Measurements from ENCODE around the gene AATF.

The AATF gene

GRCh38 chr17:37026531-37026869 is 77.7 kb downstream of the AATF start:
- Histone ChIP-seq H4K12ac (ENCODE audit: low read depth, low read length) (no peak overlapping the region), H3K14ac (ENCODE audit: low read length) (no peak overlapping the region), H2AFZ (ENCODE audit: insufficient read depth, low read length, poor library complexity) (no peak overlapping the region), H3K4me1 (ENCODE audit: control insufficient read depth in 1 of 2, insufficient read depth in 2 of 2, low read length in 2 of 2) (no peaks in the 10 kb centered on the region), H3K4me2 (ENCODE audit: low read length) (no peak overlapping the region), H3K79me2 (ENCODE audit: control insufficient read depth, insufficient read depth, low read length, poor library complexity) (no peaks in the 10 kb centered on the region), H3K4ac (ENCODE audit: low read depth, low read length) (no peak overlapping the region), H2AK5ac (ENCODE audit: low read length) (no peak overlapping the region), H4K8ac (ENCODE audit: low read depth, low read length) (no peak overlapping the region), H3K18ac (ENCODE audit: low read length) (no peak overlapping the region), H3K23ac (ENCODE audit: low read length) (no peak overlapping the region), H3K27me3 (ENCODE audit: insufficient read depth, low read length) (no peaks in the 10 kb centered on the region), H3K9ac (ENCODE audit: low read length) (no peak overlapping the region), H2BK12ac (ENCODE audit: low read length) (no peak overlapping the region), H2BK120ac (ENCODE audit: insufficient read depth, low read length, poor library complexity) (no peak overlapping the region), H3K9me3 (ENCODE audit: insufficient read depth, low read depth, low read length) (no peaks in the 10 kb centered on the region), H3K27ac (ENCODE audit: low read depth, low read length) (no peak overlapping the region), H3K79me1 (ENCODE audit: low read length) (no peaks in the 10 kb centered on the region), H4K91ac (ENCODE audit: low read depth, low read length) (no peak overlapping the region), H3K4me3 (ENCODE audit: low read depth, low read length) (no peak overlapping the region), H3K36me3 (ENCODE audit: control insufficient read depth in 1 of 2, insufficient read depth in 2 of 2, low read length in 2 of 2) (peaks cover 0 to 1% of the 10 kb centered on the region in 2 experiments), H2BK5ac (ENCODE audit: low read depth, low read length, poor library complexity) (no peak overlapping the region)
- no peak for DNase-seq
- no CpG with 5 or more reads among the region's 1 CpG for WGBS (ENCODE audit: extremely low coverage, insufficient coverage, insufficient read length)

GRCh38 chr17:37028040-37028439 is 79.3 kb downstream of the AATF start:
- H3K79me2 ChIP-seq (ENCODE audit: control insufficient read depth, insufficient read depth, low read length, poor library complexity), result no peaks in the 10 kb centered on the region
- WGBS (ENCODE audit: extremely low coverage, insufficient coverage, insufficient read length), result no CpG with 5 or more reads among the region's 4 CpGs
- H2BK5ac ChIP-seq (ENCODE audit: low read depth, low read length, poor library complexity), result no peak overlapping the region

DNA sequence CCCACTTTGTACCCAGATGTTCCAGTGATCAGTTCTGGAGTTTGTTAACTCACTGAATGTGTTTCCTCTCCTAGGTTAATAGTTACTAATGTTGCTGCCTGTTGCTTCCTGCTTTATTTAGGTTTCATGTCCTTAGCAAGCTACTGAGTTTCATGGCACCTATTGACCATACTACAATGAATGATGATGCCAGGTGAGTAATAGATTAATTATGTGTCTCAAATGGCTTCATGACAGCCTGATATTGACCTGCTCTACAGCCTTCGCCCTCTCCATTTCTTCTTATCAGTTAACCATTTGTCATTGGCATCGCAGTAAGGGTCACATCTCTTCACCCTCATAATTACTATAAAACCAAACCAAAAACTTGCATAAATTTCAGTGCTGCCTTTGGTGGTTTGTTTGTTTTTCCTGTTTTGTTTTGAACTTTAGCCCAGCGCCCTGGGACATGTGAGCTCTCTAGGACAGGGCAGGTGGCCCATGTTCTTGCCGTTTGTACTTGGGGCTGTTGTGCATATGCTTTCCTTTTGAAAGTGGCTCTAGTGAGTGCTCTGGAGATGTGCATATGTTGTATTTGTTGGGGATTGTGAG is 82.8 kb downstream of the AATF start:
- Histone ChIP-seq H3K14ac (ENCODE audit: low read length) (no peak overlapping the region), H3K27me3 (ENCODE audit: insufficient read depth, low read length) (no peaks in the 10 kb centered on the region), H3K4me3 (ENCODE audit: low read depth, low read length) (no peak overlapping the region), H3K79me2 (ENCODE audit: control insufficient read depth, insufficient read depth, low read length, poor library complexity) (no peaks in the 10 kb centered on the region), H3K79me1 (ENCODE audit: low read length) (no peaks in the 10 kb centered on the region), H3K27ac (ENCODE audit: low read depth, low read length) (no peak overlapping the region), H4K91ac (ENCODE audit: low read depth, low read length) (no peak overlapping the region), H4K12ac (ENCODE audit: low read depth, low read length) (no peak overlapping the region), H3K36me3 (ENCODE audit: control insufficient read depth in 1 of 2, insufficient read depth in 2 of 2, low read length in 2 of 2) (peaks cover 0 to 3% of the 10 kb centered on the region in 2 experiments), H3K18ac (ENCODE audit: low read length) (no peak overlapping the region), H2AK5ac (ENCODE audit: low read length) (no peak overlapping the region), H2AFZ (ENCODE audit: insufficient read depth, low read length, poor library complexity) (no peak overlapping the region), H3K4me1 (ENCODE audit: control insufficient read depth in 1 of 2, insufficient read depth in 2 of 2, low read length in 2 of 2) (no peaks in the 10 kb centered on the region), H3K4ac (ENCODE audit: low read depth, low read length) (no peak overlapping the region), H3K23ac (ENCODE audit: low read length) (no peak overlapping the region), H2BK5ac (ENCODE audit: low read depth, low read length, poor library complexity) (no peak overlapping the region), H2BK120ac (ENCODE audit: insufficient read depth, low read length, poor library complexity) (no peak overlapping the region), H3K4me2 (ENCODE audit: low read length) (no peak overlapping the region), H2BK12ac (ENCODE audit: low read length) (no peak overlapping the region), H3K9me3 (ENCODE audit: insufficient read depth, low read depth, low read length) (no peaks in the 10 kb centered on the region), H4K8ac (ENCODE audit: low read depth, low read length) (no peak overlapping the region), H3K9ac (ENCODE audit: low read length) (no peak overlapping the region)
- no peak for DNase-seq
- WGBS (ENCODE audit: extremely low coverage, insufficient coverage, insufficient read length), result no CpG with 5 or more reads among the region's 4 CpGs

More at GRCh38 chr17:37028040-37028439, 79.3 kb downstream of the AATF start:
- Histone ChIP-seq H3K27ac (ENCODE audit: low read depth, low read length) (no peak overlapping the region), H3K27me3 (ENCODE audit: insufficient read depth, low read length) (no peaks in the 10 kb centered on the region), H4K8ac (ENCODE audit: low read depth, low read length) (no peak overlapping the region), H4K12ac (ENCODE audit: low read depth, low read length) (no peak overlapping the region), H3K14ac (ENCODE audit: low read length) (no peak overlapping the region), H3K9me3 (ENCODE audit: insufficient read depth, low read depth, low read length) (no peaks in the 10 kb centered on the region), H3K18ac (ENCODE audit: low read length) (no peak overlapping the region), H3K9ac (ENCODE audit: low read length) (no peak overlapping the region), H3K23ac (ENCODE audit: low read length) (no peak overlapping the region), H3K4me2 (ENCODE audit: low read length) (no peak overlapping the region), H3K36me3 (ENCODE audit: control insufficient read depth in 1 of 2, insufficient read depth in 2 of 2, low read length in 2 of 2) (peaks cover 0 to 3% of the 10 kb centered on the region in 2 experiments), H4K91ac (ENCODE audit: low read depth, low read length) (no peak overlapping the region), H3K4me1 (ENCODE audit: control insufficient read depth in 1 of 2, insufficient read depth in 2 of 2, low read length in 2 of 2) (no peaks in the 10 kb centered on the region), H3K4ac (ENCODE audit: low read depth, low read length) (no peak overlapping the region), H2AK5ac (ENCODE audit: low read length) (no peak overlapping the region), H3K4me3 (ENCODE audit: low read depth, low read length) (no peak overlapping the region), H2BK120ac (ENCODE audit: insufficient read depth, low read length, poor library complexity) (no peak overlapping the region), H3K79me1 (ENCODE audit: low read length) (no peaks in the 10 kb centered on the region), H2AFZ (ENCODE audit: insufficient read depth, low read length, poor library complexity) (no peak overlapping the region), H2BK12ac (ENCODE audit: low read length) (no peak overlapping the region)
- DNase-seq, result no peak

DNA sequence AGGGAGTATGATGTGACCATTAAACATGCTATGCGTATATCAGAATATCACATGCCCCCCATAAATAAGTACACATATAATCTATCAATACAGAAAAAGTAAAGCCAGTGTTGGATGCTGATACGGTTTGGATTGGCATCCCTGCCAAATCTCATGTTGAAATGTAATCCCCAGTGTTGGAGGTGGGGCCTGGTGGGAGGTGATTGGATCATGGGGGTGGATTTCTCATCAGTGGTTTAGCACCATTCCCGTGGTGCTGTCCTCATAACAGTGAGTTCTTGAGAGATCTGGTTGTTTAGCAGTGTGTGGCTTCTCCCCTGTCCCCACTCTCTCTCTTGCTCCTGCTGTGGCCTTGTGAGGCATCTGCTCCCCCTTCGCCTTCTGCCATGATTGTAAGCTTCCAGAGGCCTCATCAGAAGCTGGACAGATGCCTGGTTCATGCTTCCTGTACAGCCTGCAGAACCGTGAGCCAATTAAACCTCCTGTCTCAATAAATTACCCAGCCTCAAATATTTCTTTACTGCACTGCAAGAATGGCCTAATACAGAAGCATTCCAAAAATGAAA is 88.9 kb downstream of the AATF start:
- Histone ChIP-seq H3K79me2 (ENCODE audit: control insufficient read depth, insufficient read depth, low read length, poor library complexity) (no peaks in the 10 kb centered on the region), H3K18ac (ENCODE audit: low read length) (no peak overlapping the region), H3K27ac (ENCODE audit: low read depth, low read length) (no peak overlapping the region), H3K36me3 (ENCODE audit: control insufficient read depth in 1 of 2, insufficient read depth in 2 of 2, low read length in 2 of 2) (no peaks in the 10 kb centered on the region), H2AK5ac (ENCODE audit: low read length) (no peak overlapping the region), H3K9ac (ENCODE audit: low read length) (no peak overlapping the region), H3K4me3 (ENCODE audit: low read depth, low read length) (no peak overlapping the region), H3K27me3 (ENCODE audit: insufficient read depth, low read length) (no peaks in the 10 kb centered on the region), H3K4ac (ENCODE audit: low read depth, low read length) (no peak overlapping the region), H3K23ac (ENCODE audit: low read length) (no peak overlapping the region), H2BK12ac (ENCODE audit: low read length) (no peak overlapping the region), H3K9me3 (ENCODE audit: insufficient read depth, low read depth, low read length) (no peaks in the 10 kb centered on the region), H3K14ac (ENCODE audit: low read length) (no peak overlapping the region), H4K91ac (ENCODE audit: low read depth, low read length) (no peak overlapping the region), H4K8ac (ENCODE audit: low read depth, low read length) (no peak overlapping the region), H2AFZ (ENCODE audit: insufficient read depth, low read length, poor library complexity) (no peak overlapping the region), H3K4me2 (ENCODE audit: low read length) (no peak overlapping the region), H2BK120ac (ENCODE audit: insufficient read depth, low read length, poor library complexity) (no peak overlapping the region), H2BK5ac (ENCODE audit: low read depth, low read length, poor library complexity) (no peak overlapping the region), H3K79me1 (ENCODE audit: low read length) (no peaks in the 10 kb centered on the region), H3K4me1 (ENCODE audit: control insufficient read depth in 1 of 2, insufficient read depth in 2 of 2, low read length in 2 of 2) (no peaks in the 10 kb centered on the region), H4K12ac (ENCODE audit: low read depth, low read length) (no peak overlapping the region)
- DNase-seq, result no peak
- WGBS (ENCODE audit: extremely low coverage, insufficient coverage, insufficient read length), result no CpG with 5 or more reads among the region's 5 CpGs

Data from trophoblast cell (in vitro differentiated cells and primary cell).